Tibial artery (tissue), 4 donors: ENCODE data around the gene IL1RAPL1.

ENCODE experiments used
- DNase-seq, 2 donors: peaks; one replicate each; pipeline ENCODE4 v3.0.0-alpha.2; 2019
- H3K27ac ChIP-seq, 2 donors: fragments of 200-600 bp; sonication (generic) in 1 of 2; 1 replicate in 1 of 2; 2 replicates in 1 of 2; pipeline ENCODE4 v1.5.1; 2018 to 2019; ENCODE audit warnings: mild to moderate bottlenecking in 1 of 2
- H3K27me3 ChIP-seq, 2 donors: fragments of 200-600 bp; sonication (generic) in 1 of 2; one replicate each; pipeline versions ENCODE4 v1.5.1 to v1.6.0; 2016 to 2019
- H3K36me3 ChIP-seq, 3 donors: fragments of 200-600 bp; sonication (generic) in 2 of 3; one replicate each; pipeline ENCODE4 v1.5.1; 2016 to 2019; ENCODE audit warnings: mild to moderate bottlenecking in 2 of 3
- H3K4me1 ChIP-seq, 4 donors: fragments of 200-600 bp; sonication (generic) in 2 of 4; 1 replicate in 3 of 4; 2 replicates in 1 of 4; pipeline ENCODE4 v1.5.1; 2016 to 2019
- H3K4me3 ChIP-seq, 2 donors: fragments of 200-600 bp; sonication (generic) in 1 of 2; 1 replicate in 1 of 2; 2 replicates in 1 of 2; pipeline ENCODE4 v1.5.1; 2018 to 2019; ENCODE audit warnings: mild to moderate bottlenecking in 2 of 2
- H3K9me3 ChIP-seq, 3 donors: fragments of 200-600 bp; sonication (generic) in 1 of 3; one replicate each; pipeline ENCODE4 v1.5.1; 2016 to 2019
- intact Hi-C: fragments of 100-400 bp; cut with DNase I; formaldehyde crosslinking; loops from one replicate; pipeline ENCODE4 v1.15.0; 2023; ENCODE audit warnings: low total_unique reads
- TF ChIP-seq, protein P1 (sequence below), 2 experiments: fragments of 200-600 bp in 1 of 2; fragments of 450-650 bp in 1 of 2; IDR thresholded peaks; one replicate each; pipeline ENCODE4 v1.5.1; 2017 to 2019; ENCODE audit warnings: antibody characterized with exemption in 2 of 2, mild to moderate bottlenecking in 1 of 2, moderate library complexity in 1 of 2

Gene IL1RAPL1

DNA sequence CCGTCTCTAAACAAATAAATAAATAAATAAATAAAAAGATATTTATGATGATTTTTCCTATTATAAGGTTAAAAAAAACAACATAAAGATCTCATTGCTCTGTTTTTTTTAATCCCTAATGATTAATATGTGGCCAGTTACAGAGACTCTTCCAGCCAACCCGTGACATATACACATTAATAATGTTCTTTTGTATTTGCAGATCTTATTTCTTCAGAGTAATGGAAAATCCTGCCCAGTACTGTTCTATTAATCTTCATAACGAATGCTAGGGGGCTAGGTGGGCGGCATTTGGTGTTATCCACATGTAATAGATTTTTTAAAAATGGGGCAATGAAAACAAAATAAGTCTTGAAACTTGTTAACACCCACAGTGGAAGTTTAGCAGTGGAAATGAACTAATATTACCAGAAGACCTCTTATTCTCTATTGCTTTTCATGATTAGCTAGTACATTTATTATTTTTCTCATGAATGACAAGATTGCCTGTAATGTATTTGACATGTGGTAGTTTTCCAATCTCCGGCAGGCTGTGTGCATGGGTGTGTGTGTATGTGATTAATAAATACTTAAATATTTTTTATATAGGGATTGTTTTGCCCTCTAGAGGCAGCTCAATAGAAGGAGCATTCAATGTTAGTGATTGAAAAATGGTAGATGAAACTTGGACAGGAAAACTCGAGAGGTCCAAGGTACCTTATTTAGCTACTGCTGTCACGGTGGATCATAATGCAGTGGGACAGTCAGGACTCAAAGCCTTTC lies 457.4 kb downstream of the IL1RAPL1 start:
- no peak for DNase-seq
- Histone ChIP-seq H3K36me3 (no peaks in the 10 kb centered on the region), H3K9me3 (no peaks in the 10 kb centered on the region), H3K4me1 (no peaks in the 10 kb centered on the region), H3K27me3 (no peaks in the 10 kb centered on the region), H3K4me3 (no peak overlapping the region), H3K27ac (no peak overlapping the region)
- intact Hi-C loops: no loop called here
- TF ChIP-seq, protein P1, sequence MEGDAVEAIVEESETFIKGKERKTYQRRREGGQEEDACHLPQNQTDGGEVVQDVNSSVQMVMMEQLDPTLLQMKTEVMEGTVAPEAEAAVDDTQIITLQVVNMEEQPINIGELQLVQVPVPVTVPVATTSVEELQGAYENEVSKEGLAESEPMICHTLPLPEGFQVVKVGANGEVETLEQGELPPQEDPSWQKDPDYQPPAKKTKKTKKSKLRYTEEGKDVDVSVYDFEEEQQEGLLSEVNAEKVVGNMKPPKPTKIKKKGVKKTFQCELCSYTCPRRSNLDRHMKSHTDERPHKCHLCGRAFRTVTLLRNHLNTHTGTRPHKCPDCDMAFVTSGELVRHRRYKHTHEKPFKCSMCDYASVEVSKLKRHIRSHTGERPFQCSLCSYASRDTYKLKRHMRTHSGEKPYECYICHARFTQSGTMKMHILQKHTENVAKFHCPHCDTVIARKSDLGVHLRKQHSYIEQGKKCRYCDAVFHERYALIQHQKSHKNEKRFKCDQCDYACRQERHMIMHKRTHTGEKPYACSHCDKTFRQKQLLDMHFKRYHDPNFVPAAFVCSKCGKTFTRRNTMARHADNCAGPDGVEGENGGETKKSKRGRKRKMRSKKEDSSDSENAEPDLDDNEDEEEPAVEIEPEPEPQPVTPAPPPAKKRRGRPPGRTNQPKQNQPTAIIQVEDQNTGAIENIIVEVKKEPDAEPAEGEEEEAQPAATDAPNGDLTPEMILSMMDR (IDR thresholded peaks at IDR 0.05): no peak

DNA sequence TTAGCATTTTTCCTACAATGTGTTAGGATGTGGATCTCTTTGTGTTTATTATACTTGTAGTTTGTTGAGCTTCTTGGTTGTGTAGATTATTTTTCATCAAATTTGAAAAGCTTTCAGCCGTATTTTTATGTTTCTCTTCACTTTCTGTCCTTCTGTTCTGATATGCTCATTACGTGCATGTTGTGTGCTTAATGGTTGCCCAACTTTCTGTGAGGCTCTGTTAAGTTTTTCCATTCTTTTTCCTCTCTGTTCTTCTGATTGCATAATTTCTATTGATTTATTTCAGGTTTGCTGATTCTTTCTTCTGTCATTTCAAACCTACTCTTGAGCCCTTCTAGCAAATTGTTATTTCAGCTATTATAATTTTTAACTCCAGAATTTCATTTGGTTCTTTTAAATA lies 478.2 kb downstream of the IL1RAPL1 start:
- Histone ChIP-seq H3K36me3 (no peaks in the 10 kb centered on the region), H3K27ac (no peak overlapping the region), H3K27me3 (no peaks in the 10 kb centered on the region), H3K4me1 (no peaks in the 10 kb centered on the region), H3K9me3 (no peaks in the 10 kb centered on the region), H3K4me3 (no peak overlapping the region)
- DNase-seq: no peak
- TF ChIP-seq, protein P1 (IDR thresholded peaks at IDR 0.05): no peak
- intact Hi-C loops: no loop called here

DNA sequence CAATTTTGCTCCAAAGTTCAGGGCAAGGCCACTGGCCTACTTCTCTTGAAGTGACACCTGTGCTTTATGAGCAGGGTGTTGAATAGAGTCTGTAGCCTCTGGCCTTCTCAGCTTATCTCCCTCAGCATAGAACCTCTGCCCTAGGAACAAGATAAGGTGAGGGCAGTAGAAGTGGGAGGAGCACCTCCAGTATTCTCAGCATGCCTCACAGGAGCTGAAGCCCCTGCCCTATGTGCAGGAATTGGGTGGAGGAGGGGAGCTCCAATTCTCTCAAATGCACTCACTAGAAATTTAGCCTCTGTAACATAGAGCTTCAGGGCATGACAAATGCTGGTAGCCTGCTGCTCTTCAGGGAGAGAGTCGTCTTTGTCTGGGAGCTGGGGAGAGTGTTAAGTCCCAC lies 479.3 kb downstream of the IL1RAPL1 start:
- H3K9me3 ChIP-seq: no peaks in the 10 kb centered on the region
- DNase-seq: no peak
- no peaks in the 10 kb centered on the region for H3K27me3 ChIP-seq
- H3K36me3 ChIP-seq: no peaks in the 10 kb centered on the region
- H3K4me3 ChIP-seq: no peak overlapping the region
- intact Hi-C loops: no loop called here
- H3K27ac ChIP-seq: no peak overlapping the region
- no peaks in the 10 kb centered on the region for H3K4me1 ChIP-seq
- TF ChIP-seq, protein P1 (IDR thresholded peaks at IDR 0.05): no peak

DNA sequence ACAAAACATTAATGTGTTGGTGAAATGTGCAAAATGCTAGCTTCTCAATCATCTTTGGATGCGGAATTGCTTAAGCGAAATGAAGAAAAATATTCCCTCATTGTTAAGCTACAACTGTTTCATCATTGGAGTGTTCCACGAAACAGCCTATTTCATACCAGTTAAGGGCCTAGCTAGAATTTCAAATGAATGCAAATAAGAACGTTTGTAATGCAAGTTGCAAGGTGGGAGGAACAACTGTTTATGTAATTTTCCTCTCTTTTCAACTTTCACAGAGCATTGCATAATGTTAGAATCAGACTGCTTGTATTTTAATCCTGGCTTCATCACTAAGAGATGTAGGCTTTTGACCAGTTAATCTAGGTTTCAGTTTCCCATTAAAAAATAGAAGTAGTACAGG lies 480.1 kb downstream of the IL1RAPL1 start:
- TF ChIP-seq, protein P1 (IDR thresholded peaks at IDR 0.05): no peak
- H3K9me3 ChIP-seq: no peaks in the 10 kb centered on the region
- H3K27me3 ChIP-seq: no peaks in the 10 kb centered on the region
- no peak overlapping the region for H3K27ac ChIP-seq
- intact Hi-C loops: no loop called here
- no peaks in the 10 kb centered on the region for H3K36me3 ChIP-seq
- no peak for DNase-seq
- no peaks in the 10 kb centered on the region for H3K4me1 ChIP-seq
- H3K4me3 ChIP-seq: no peak overlapping the region

DNA sequence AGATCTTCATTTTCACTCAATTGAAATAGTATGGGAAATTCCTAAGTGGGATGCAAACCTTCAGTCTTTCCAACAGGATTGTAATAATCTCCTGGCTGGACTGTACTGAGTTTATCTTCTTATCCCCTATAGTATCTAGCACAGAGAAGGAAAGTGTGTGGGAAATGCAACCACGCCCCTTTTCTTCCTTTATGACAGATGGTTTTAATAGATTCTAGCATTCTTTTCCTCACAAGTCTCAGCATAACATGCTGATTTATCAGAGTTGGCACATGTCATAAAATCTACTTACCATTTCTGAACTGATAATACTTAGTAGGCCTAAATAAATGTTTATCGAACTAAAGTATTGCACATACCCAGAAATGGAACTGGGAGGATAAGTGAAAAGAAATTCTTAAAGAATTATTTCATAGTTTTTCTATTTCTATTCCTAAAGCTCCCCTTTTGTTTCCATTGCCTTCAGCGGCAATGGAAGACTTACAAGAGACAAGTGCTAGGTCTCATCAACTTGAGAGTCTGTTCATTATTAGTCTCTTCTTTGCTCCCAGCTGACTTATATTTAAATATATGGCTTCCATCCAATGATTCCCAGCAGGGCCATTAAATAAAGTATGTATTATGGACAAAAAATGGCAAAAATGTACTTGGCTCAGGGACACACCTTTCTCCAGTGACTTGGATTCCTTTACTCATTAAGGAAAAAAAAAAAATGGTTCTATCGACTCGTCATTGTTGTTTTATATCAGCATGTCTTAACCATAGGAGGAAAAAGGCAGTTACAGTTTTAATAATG lies 484.5 kb downstream of the IL1RAPL1 start:
- TF ChIP-seq, protein P1 (IDR thresholded peaks at IDR 0.05): no peak
- H3K4me3 ChIP-seq: no peak overlapping the region
- H3K4me1 ChIP-seq: no peaks in the 10 kb centered on the region
- no peaks in the 10 kb centered on the region for H3K9me3 ChIP-seq
- DNase-seq: no peak
- intact Hi-C loops: no loop called here
- H3K36me3 ChIP-seq: no peaks in the 10 kb centered on the region
- H3K27me3 ChIP-seq: no peaks in the 10 kb centered on the region
- H3K27ac ChIP-seq: no peak overlapping the region
